Mesothelial cell of epicardium (in vitro differentiated cells): ENCODE data around the gene CHMP4B. TPM values are rescaled to one million over a fixed set of nuclear protein-coding genes. Genes with fewer than 3 reads are reported as not detected.
A peak's percentile ranks its signal among the peaks of the same experiment; 100 is the strongest.

Experiments used
- DNase-seq, 2 experiments: peaks; one replicate each; pipeline ENCODE4 v3.0.0; 2021; ENCODE audit warnings: low spot score in 2 of 2; ENCODE audit not compliant: unreplicated experiment in 2 of 2
- H3K27ac Mint-ChIP-seq: 2 replicates; pipeline ENCODE4 v1.8.0; 2021; ENCODE audit warnings: mixed read lengths
- H3K27me3 Mint-ChIP-seq: 2 replicates; pipeline ENCODE4 v1.8.0; 2021; ENCODE audit warnings: low read depth, mixed read lengths
- H3K36me3 Mint-ChIP-seq: 2 replicates; pipeline ENCODE4 v1.8.0; 2021; ENCODE audit warnings: mixed read lengths
- H3K4me1 Mint-ChIP-seq: 2 replicates; pipeline ENCODE4 v1.8.0; 2021; ENCODE audit warnings: mixed read lengths
- H3K4me3 Mint-ChIP-seq: 2 replicates; pipeline ENCODE4 v1.8.0; 2021; ENCODE audit warnings: mild to moderate bottlenecking, moderate library complexity, mixed read lengths
- H3K9me3 Mint-ChIP-seq: 2 replicates; pipeline ENCODE4 v1.8.0; 2021; ENCODE audit warnings: mixed read lengths
- CTCF ChIP-seq: fragments of 200-600 bp; sonication (generic); IDR thresholded peaks from one replicate; pipeline ENCODE4 v1.5.0; 2021; ENCODE audit warnings: antibody characterized with exemption; ENCODE audit not compliant: unreplicated experiment
- total RNA-seq: library from RNA; stranded (reverse); gene quantifications from 3 replicates; pipeline ENCODE4 v1.2.1, GENCODE V29; 2021

The CHMP4B gene
- total RNA-seq, 1 donor from 2014 or later = 76.9 TPM

- H3K27ac Mint-ChIP-seq = peak overlapping the region; percentile 56
- DNase-seq = no peak
- H3K4me1 Mint-ChIP-seq = peaks cover 42% of the 10 kb centered on the region
- no peaks in the 10 kb centered on the region for H3K9me3 Mint-ChIP-seq
- no peaks in the 10 kb centered on the region for H3K27me3 Mint-ChIP-seq
- peaks cover 19% of the 10 kb centered on the region for H3K36me3 Mint-ChIP-seq
- no peak overlapping the region for H3K4me3 Mint-ChIP-seq
- TF ChIP-seq CTCF = no peak
These were observed 35.3 kb downstream of the CHMP4B start for GRCh38 chr20:33846291-33846935.

- Mint-ChIP-seq H3K4me1 (peaks cover 36% of the 10 kb centered on the region), H3K36me3 (peaks cover 24% of the 10 kb centered on the region), H3K9me3 (no peaks in the 10 kb centered on the region), H3K27ac (peak overlapping the region; percentile 56), H3K27me3 (no peaks in the 10 kb centered on the region), H3K4me3 (no peak overlapping the region)
- TF ChIP-seq CTCF = no peak
- DNase-seq = no peak
These were observed 35.9 kb downstream of the CHMP4B start for GRCh38 chr20:33847006-33847405.

- no peak overlapping the region for H3K4me3 Mint-ChIP-seq
- peaks cover 29% of the 10 kb centered on the region for H3K36me3 Mint-ChIP-seq
- H3K9me3 Mint-ChIP-seq = no peaks in the 10 kb centered on the region
- no peak for DNase-seq
- TF ChIP-seq CTCF = no peak
- H3K4me1 Mint-ChIP-seq = peaks cover 23% of the 10 kb centered on the region
- no peaks in the 10 kb centered on the region for H3K27me3 Mint-ChIP-seq
- peak overlapping the region; percentile 7 for H3K27ac Mint-ChIP-seq
These were observed 37.2 kb downstream of the CHMP4B start for GRCh38 chr20:33848391-33848790.

- Mint-ChIP-seq H3K36me3 (peaks cover 43% of the 10 kb centered on the region), H3K27me3 (no peaks in the 10 kb centered on the region), H3K27ac (no peak overlapping the region), H3K4me3 (no peak overlapping the region), H3K9me3 (no peaks in the 10 kb centered on the region), H3K4me1 (peaks cover 12% of the 10 kb centered on the region)
- no peak for TF ChIP-seq CTCF
- no peak for DNase-seq
These were observed 39.0 kb downstream of the CHMP4B start for GRCh38 chr20:33850159-33850558.

- Mint-ChIP-seq H3K4me3 (no peak overlapping the region), H3K9me3 (no peaks in the 10 kb centered on the region), H3K27ac (no peak overlapping the region), H3K4me1 (peaks cover 4% of the 10 kb centered on the region), H3K27me3 (no peaks in the 10 kb centered on the region), H3K36me3 (peaks cover 52% of the 10 kb centered on the region)
- DNase-seq = no peak
- no peak for TF ChIP-seq CTCF
These were observed 40.8 kb downstream of the CHMP4B start for GRCh38 chr20:33851842-33852466.
